ENCODE measurements around the gene SLC9C2. TPM values are rescaled to one million over a fixed set of nuclear protein-coding genes. Genes with fewer than 3 reads are reported as not detected.
"Not testable (repeated sequence)": the region's sequence is repeated elsewhere in the genome, so short reads cannot be mapped to it uniquely, and the experiment has no call there.

Gene SLC9C2
- total RNA-seq, 1 donor from 2014 or later, result not detected

DNA sequence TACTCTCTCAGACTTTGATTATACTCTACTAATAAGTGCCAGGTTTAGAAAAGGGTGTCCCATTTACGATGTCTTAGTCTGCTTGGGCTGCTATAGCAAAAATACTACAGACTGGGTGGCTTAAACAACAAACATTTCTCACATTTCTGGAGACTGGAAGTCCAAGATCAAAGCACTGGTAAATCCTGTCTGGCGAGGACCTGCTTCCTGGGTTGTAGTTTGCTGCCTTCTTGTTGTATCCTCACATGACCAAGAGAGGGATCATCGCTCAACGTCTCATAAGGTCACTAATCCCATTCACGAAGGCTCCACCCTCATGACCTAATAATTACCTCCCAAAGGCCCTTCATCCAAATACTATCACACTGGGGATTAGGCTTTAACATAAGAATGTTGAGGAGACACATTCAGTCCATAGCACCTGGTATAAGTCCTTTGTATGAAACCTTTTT lies 113.7 kb downstream of the SLC9C2 start:
- DNase-seq (ENCODE audit: low spot score), result no peak

DNA sequence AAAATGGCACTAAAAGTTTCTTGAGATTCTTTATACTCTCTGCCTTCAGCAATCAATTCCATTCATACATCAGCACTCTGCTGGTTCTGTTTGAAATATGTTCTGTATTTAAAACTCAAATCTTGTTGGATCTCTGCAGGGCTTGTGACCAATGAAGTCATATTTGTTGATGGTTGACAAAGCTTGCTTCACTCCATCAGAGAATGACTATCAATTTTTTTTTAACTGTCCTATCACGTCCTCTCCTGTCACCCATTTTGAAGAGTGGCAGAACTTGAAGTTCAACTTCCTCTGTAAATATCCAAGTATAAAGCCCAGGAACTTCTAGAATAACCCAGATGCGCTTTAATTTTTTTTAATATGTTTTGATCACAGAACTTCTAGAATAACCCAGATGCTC lies 114.9 kb downstream of the SLC9C2 start:
- no peak for DNase-seq (ENCODE audit: low spot score)

GRCh38 chr1:173485401-173485800 lies 117.5 kb downstream of the SLC9C2 start:
- no peak for DNase-seq (ENCODE audit: low spot score)

- DNase-seq (ENCODE audit: low spot score), result no peak
Measured at GRCh38 chr1:173484276-173484675, 118.6 kb downstream of the SLC9C2 start.

DNA sequence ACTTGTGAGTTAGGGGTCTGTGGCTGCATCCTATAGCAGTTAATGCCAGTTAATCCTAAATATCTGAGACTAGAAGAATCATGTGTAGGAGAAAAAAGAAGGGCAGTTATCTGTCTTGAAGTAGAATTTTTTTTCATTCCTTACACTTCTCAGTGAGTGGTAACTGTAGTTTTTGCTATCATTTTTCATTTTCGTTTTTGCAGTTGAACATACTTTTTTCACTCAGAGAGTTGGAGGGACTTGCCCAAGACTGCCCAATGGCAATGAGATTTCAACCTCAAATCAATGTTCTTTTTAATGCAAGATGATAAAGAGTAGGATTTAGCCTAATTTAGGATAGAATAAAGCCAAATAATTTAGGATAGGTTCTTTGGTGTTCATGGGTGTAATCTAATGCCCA lies 120.2 kb downstream of the SLC9C2 start:
- no peak for DNase-seq (ENCODE audit: low spot score)

- DNase-seq (ENCODE audit: low spot score), result no peak
Measured at GRCh38 chr1:173481195-173481772, 121.6 kb downstream of the SLC9C2 start.

GRCh38 chr1:173479649-173480048 lies 123.2 kb downstream of the SLC9C2 start:
- no peak for DNase-seq (ENCODE audit: low spot score)

DNA sequence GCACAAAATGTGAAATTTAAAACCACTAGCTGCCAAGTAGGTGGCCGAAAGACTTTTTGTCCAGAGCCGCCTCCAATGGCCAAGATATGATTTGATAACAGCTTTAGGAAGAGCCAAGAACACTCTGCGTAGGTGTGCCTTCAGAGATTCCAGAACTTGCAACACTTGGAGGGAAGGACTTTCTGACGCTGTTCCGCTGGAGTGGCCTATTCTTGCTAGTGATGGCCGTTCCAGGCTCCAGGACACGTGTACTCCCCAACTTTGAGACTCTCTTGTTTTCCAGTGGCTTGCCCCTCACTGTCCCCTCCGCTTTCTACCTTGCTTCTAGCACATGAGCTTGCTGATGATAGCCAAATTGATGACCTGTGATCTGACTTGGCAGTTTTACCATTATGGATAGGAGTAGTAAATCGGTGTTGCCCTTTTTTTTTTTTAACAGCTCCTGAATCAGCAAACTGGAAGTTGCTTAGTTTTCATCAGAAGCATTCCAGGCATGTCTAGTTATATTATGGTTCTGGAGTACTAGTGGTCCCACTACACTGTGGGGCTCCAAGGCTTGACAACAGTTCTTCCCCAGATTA lies 124.7 kb downstream of the SLC9C2 start:
- DNase-seq (ENCODE audit: low spot score), result peak; percentile 42

DNA sequence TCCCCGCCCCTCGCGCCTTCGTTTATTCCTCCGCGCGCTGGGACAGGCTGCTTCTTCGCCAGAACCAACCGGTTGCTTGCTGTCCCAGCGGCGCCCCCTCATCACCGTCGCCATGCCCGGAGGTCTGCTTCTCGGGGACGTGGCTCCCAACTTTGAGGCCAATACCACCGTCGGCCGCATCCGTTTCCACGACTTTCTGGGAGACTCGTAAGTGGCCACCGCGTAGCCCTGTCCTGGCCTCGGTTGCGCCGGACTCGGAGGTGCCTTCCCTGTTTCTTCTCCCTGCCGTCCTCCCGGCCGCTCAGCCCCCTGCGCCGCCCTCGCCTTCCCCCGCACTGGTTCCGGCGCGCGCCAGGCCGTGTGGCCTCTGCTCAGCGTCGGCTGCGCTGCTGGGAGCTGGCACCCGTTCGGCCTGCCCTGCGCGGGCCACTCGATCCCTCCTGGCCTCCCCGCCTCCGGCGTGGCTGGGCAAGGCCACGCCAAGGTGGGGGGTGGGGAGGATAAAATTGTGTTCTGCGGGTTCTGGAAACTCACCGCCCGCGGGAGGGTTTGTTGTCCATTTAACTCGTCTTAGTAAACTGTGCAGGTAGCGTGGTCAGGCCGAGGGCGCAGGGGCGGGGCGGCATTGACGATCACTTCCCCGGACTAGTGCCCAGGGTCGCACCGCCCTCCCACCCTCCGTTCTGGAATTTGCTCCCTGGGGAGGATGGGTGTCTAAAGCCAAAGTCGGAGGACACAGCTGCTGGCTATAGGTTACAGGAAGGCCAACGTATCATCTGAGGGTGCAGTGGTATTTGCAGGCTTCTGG lies 125.4 kb downstream of the SLC9C2 start, which contains the start of gene PRDX6:
TSS of gene PRDX6 (plus strand) at position 50 of the 808 bp plus-strand sequence. CDS start at position 113, 63 bp downstream.
- peak; percentile 88 for DNase-seq (ENCODE audit: low spot score)

DNA sequence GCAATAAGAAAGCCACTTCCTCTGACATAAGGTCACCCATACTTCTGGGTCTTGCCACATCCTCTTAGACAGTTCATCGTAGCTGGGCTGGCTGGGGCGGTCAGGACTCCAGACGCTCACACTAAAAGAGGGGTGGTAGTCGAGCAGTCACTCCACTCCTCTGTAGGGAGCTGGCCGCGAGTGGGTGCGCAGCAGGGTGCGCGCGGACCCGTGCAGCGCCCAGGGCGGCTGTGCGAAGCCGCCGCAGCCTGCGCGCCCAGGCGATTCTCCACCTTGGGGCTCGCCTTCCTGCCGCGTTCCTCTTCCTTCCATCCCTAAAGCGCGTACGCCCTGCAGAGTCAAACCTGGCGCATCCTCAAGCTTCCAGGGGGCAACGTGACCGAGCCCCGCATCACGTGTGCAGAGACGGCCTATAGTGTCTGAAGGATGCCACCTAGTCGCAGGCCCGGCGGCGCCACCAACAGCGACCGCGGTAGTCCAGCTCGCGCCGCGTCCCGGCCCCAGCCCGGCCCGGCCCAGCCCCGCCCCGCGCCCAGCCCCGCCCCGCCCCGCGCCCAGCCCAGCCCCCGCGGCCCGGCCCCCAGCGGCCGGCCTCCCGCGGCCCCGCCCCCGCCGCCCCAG lies 126.1 kb downstream of the SLC9C2 start:
- peak; percentile 93 for DNase-seq (ENCODE audit: low spot score)

GRCh38 chr1:173476197-173476664 lies 126.6 kb downstream of the SLC9C2 start:
- no peak for DNase-seq (ENCODE audit: low spot score)

- DNase-seq (ENCODE audit: low spot score), result no peak
Measured at GRCh38 chr1:173475564-173476196, 127.2 kb downstream of the SLC9C2 start.

DNA sequence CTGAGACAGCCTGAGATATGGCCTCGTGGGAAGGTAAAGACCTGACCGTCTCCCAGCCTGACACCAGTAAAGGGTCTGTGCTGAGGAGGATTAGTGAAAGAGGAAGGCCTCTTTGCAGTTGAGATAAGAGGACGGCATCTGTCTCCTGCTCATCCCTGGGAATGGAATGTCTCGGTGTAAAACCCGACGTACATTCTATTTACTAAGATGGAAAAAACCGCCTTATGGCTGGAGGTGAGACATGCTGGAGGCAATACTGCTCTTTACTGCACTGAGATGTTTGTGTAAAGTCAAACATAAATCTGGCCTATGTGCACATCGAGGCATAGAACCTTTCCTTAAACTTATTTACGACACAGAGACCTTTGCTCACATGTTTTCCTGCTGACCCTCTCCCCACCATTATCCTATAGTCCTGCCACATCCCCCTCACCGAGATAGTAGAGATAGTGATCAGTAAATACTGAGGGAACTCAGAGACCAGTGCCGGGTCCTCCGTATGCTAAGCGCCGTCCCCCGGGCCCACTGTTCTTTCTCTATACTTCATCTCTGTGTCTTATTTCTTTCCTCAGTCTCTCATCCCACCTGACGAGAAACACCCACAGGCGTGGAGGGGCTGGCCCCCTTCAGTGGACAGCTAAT lies 128.0 kb downstream of the SLC9C2 start:
- not testable (repeated sequence) for DNase-seq (ENCODE audit: low spot score)

- no peak for DNase-seq (ENCODE audit: low spot score)
Measured at GRCh38 chr1:173474097-173474779, 128.6 kb downstream of the SLC9C2 start.

GRCh38 chr1:173473599-173474011 lies 129.3 kb downstream of the SLC9C2 start:
- DNase-seq (ENCODE audit: low spot score), result no peak

- DNase-seq (ENCODE audit: low spot score), result no peak
Measured at GRCh38 chr1:173470608-173471007, 132.3 kb downstream of the SLC9C2 start.

DNA sequence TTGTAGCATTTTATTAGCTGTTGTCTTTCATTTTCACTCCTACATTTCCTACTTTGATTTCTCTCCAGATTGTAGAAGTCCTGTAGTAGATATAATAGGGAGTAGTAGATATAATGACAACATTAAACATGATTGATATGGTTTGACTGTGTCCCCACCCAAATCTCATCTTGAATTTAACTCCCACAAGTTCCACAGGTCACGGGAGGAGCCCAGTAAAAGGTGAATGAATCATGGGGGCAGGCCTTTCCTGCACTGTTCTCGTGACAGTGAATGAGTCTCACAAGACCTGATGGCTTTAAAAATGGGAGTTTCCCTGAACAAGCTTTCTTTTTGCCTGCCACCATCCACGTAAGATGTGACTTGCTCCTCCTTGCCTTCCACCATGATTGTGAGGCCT lies 133.2 kb downstream of the SLC9C2 start:
- DNase-seq (ENCODE audit: low spot score), result no peak

DNA sequence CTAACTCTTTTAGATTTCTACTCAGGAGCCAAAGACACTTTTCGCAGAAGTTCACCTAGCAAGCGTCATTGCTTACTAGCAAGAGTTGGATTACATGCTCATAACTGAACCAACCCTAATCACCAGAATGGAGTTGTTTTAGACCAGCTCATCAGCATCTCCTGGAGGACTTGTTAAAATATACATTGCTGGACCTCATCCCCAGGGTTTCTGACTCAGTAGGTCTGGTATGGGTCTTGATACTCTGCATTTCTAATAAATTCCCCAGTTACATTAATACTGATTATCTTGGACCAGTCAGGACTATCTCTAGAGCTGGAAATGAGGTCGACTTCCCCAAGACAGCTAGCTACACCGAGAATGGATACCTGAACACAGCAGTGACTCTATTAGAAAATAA lies 135.4 kb downstream of the SLC9C2 start:
- no peak for DNase-seq (ENCODE audit: low spot score)

DNA sequence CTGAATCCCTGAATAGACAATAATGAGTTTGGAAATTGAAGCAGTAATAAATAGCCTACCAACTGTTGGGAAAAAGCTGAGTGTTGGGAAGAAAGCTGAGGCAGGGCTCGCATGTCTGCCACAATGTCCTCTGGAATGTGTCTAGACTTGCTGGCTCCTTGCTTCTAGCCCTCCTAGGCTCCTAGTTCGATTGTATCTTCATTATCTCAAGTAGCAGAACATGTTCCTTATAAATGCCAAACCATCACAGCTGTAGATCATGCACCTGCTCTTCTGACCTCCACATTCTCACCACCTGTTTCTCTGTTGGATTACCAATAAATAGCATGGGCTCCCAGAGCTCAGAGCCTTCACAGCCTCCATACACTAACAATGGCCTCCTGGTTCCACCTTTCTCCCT lies 138.7 kb downstream of the SLC9C2 start:
- DNase-seq (ENCODE audit: low spot score), result not testable (repeated sequence)

- not testable (repeated sequence) for DNase-seq (ENCODE audit: low spot score)
Measured at GRCh38 chr1:173462666-173463065, 140.2 kb downstream of the SLC9C2 start.

- no peak for DNase-seq (ENCODE audit: low spot score)
Measured at GRCh38 chr1:173459885-173460284, 143.0 kb downstream of the SLC9C2 start.

Data from mucosa of gallbladder (tissue), 1 donor.